ENCODE data around the gene KRT16.
"Not testable (repeated sequence)": the region's sequence is repeated elsewhere in the genome, so short reads cannot be mapped to it uniquely, and the experiment has no call there.

KRT16 gene

DNA sequence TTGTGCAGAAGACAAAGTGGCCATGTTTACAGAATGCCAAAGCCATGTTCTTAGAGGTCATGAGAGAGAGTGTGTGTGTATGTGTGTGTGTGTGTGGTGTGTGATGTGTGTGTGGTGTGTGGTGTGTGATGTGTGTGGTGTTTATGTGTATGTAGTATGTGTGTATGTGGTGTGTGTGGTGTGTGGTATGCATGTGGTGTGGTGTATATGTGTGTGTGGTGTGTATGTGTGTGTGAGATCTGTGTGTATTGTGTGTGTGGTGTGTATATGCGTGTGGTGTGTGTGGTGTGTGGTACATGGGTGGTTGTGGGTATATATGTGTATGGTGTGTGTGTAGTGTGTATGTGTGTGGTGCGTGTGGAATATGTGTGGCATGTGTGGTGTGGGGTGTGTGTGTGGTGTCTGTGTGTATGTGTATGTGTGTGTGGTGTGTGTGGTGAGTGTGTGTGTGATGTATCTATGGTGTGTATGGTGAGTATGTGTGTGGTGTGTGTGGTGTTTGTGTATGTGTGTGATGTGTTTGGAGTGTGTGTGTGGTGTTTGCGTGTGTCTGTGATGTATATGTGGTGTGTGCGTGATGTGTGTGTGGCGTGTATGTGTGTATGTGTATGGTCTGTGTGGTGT lies 20.0 kb upstream of the KRT16 start:
- no peaks in the 10 kb centered on the region for H3K9me3 ChIP-seq (ENCODE audit: control insufficient read depth, insufficient read depth, low read length)
- H3K27me3 ChIP-seq (ENCODE audit: control insufficient read depth, insufficient read depth, low read length), result no peaks in the 10 kb centered on the region
- 99% methylated on average over 5 of the region's 5 CpGs for WGBS (ENCODE audit: insufficient coverage, insufficient read length)
- H3K4me3 ChIP-seq (ENCODE audit: low read length), result no peak overlapping the region
- no peak for DNase-seq (ENCODE audit: low read depth, low spot score)
- no peaks in the 10 kb centered on the region for H3K36me3 ChIP-seq (ENCODE audit: control insufficient read depth, insufficient read depth, low read length)
- H3K27ac ChIP-seq (ENCODE audit: low read length), result no peak overlapping the region
- no peaks in the 10 kb centered on the region for H3K4me1 ChIP-seq (ENCODE audit: control insufficient read depth, insufficient read depth, low read length)

DNA sequence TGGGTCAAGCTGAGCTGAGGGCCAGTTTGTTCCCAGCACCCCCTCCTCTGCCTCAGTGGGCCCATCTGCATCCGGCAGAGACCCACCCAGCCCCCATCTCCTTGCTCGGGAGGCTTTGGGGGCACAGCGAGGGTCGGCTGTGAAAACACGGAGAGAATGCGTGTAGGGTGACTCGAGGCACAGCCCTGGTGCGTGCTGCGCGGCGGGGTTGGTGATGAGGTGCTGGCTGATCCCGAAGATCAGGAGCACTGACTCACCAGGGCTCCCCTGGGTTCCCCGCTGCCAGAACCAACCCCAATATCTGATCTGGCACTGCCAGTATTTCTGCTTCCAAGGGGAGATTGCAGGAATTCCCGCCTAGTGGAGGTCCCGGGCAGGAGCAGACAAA lies 19.3 kb upstream of the KRT16 start:
- Histone ChIP-seq H3K4me3 (ENCODE audit: low read length) (no peak overlapping the region), H3K36me3 (ENCODE audit: control insufficient read depth, insufficient read depth, low read length) (no peaks in the 10 kb centered on the region), H3K9me3 (ENCODE audit: control insufficient read depth, insufficient read depth, low read length) (no peaks in the 10 kb centered on the region), H3K4me1 (ENCODE audit: control insufficient read depth, insufficient read depth, low read length) (no peaks in the 10 kb centered on the region), H3K27ac (ENCODE audit: low read length) (no peak overlapping the region), H3K27me3 (ENCODE audit: control insufficient read depth, insufficient read depth, low read length) (no peaks in the 10 kb centered on the region)
- no CpG with 5 or more reads among the region's 15 CpGs for WGBS (ENCODE audit: insufficient coverage, insufficient read length)
- DNase-seq (ENCODE audit: low read depth, low spot score), result no peak

DNA sequence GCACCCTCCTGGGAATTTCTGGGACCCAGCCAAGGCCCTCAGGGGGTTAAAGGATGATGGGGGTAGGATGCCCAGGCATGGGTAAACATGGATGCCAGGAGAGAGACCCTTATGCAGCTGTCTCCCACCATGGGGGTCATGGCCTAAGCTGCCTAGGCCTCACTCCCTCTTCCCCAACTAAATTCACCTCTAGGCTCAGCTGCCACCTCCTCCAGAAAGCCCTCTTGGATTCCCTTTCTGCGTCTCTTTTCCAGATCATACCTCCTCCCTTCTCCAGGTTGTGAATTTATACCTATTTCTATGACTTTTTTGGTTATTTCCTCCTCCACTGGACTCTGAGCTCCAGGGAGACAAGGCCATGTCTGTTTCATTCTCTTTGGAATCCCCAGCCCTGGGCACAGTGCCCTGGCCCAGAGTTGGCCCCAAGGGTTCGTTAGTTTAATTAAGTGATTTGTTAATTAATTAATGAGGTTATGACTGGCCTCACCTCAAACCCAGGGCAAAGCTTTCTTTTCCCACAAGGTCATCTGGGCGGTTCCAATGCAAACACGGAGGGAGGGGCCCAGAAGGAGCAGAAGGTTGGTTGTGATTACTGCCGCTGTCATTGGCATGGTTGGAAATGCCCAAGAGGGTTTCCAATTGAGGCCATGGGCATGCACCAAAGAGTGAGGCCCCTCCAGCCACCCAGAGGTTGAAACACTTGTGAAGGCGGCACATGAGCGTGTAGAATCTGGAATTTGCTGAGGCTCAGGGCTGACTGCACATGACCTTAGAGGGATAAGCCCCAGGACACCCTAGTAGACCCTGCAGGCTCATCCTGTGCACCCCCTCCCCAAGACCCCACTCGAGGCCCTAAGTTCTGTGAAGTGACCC lies 18.7 kb upstream of the KRT16 start:
- Histone ChIP-seq H3K27me3 (ENCODE audit: control insufficient read depth, insufficient read depth, low read length) (no peaks in the 10 kb centered on the region), H3K27ac (ENCODE audit: low read length) (no peak overlapping the region), H3K36me3 (ENCODE audit: control insufficient read depth, insufficient read depth, low read length) (no peaks in the 10 kb centered on the region), H3K9me3 (ENCODE audit: control insufficient read depth, insufficient read depth, low read length) (no peaks in the 10 kb centered on the region), H3K4me3 (ENCODE audit: low read length) (no peak overlapping the region), H3K4me1 (ENCODE audit: control insufficient read depth, insufficient read depth, low read length) (no peaks in the 10 kb centered on the region)
- no CpG with 5 or more reads among the region's 8 CpGs for WGBS (ENCODE audit: insufficient coverage, insufficient read length)
- no peak for DNase-seq (ENCODE audit: low read depth, low spot score)

DNA sequence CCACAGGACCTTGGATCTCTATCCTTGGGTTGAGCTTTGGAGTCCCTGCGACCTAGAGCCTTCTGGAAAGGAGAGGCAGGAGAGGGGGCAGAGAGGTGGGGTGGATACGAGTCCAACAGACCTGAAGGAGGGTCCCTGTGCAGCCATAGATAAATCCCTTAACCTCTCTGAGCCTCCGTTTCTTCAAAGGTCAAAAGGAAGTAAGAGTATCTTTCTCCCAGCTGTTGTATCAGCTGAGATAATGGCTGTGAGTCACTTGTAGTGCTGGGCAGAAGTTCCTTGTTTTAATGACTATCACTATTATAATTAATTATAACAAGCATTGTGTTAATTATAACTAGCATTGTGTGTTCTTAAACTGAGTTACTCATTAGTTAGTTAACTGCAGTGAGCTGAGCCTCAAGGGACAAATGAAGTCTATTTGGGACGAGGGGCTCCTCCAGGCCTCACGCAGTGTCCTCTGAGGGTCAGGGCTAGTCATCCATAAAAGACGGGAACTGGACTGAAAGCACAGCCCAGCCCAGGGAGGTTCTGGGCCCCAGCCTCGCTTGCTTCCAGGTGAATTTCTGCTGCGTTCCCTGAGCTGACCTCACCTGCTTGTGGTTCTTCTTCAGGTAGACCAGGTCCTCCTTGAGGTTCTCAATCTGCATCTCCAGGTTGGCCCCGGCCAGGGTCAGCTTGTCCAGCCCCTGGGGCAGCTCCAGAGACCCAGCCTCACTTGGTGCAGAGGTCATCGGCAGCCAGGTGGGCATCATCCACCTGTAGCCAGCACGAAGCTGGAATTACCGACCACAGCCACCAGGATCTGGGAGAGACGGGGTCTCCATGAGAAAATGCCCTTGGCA lies 17.5 kb upstream of the KRT16 start:
- no peak for DNase-seq (ENCODE audit: low read depth, low spot score)
- no CpG with 5 or more reads among the region's 13 CpGs for WGBS (ENCODE audit: insufficient coverage, insufficient read length)

DNA sequence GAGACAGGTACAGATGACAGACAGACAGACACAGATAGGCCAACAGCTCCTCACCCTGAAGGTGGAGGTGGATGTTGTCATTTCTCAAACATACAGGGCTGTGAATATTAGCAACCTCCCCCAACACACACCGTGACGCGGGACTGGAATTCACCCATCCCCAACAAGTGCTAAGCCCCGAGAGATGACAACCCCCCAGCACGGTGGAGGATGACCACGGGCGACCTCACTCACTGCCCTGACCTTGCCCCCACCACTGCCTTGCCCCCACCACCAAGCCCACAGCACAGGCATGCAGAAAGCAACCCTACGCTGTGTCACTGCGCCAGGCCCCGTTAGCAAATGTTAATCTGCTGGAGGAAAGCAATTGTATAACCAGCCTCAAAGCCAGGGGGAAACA lies 16.7 kb upstream of the KRT16 start:
- H3K27ac ChIP-seq (ENCODE audit: low read length), result no peak overlapping the region
- no peak overlapping the region for H3K4me3 ChIP-seq (ENCODE audit: low read length)
- WGBS (ENCODE audit: insufficient coverage, insufficient read length), result no CpG with 5 or more reads among the region's 10 CpGs
- no peaks in the 10 kb centered on the region for H3K9me3 ChIP-seq (ENCODE audit: control insufficient read depth, insufficient read depth, low read length)
- H3K4me1 ChIP-seq (ENCODE audit: control insufficient read depth, insufficient read depth, low read length), result no peaks in the 10 kb centered on the region; the same call in 1 of the 2 replicates
- no peaks in the 10 kb centered on the region for H3K36me3 ChIP-seq (ENCODE audit: control insufficient read depth, insufficient read depth, low read length)
- no peak for DNase-seq (ENCODE audit: low read depth, low spot score)
- H3K27me3 ChIP-seq (ENCODE audit: control insufficient read depth, insufficient read depth, low read length), result no peaks in the 10 kb centered on the region

More for the DNA sequence above, 17.5 kb upstream of the KRT16 start:
- H3K4me3 ChIP-seq (ENCODE audit: low read length), result no peak overlapping the region
- no peaks in the 10 kb centered on the region for H3K9me3 ChIP-seq (ENCODE audit: control insufficient read depth, insufficient read depth, low read length)
- H3K4me1 ChIP-seq (ENCODE audit: control insufficient read depth, insufficient read depth, low read length), result no peaks in the 10 kb centered on the region
- H3K27me3 ChIP-seq (ENCODE audit: control insufficient read depth, insufficient read depth, low read length), result no peaks in the 10 kb centered on the region
- H3K36me3 ChIP-seq (ENCODE audit: control insufficient read depth, insufficient read depth, low read length), result no peaks in the 10 kb centered on the region
- H3K27ac ChIP-seq (ENCODE audit: low read length), result no peak overlapping the region

DNA sequence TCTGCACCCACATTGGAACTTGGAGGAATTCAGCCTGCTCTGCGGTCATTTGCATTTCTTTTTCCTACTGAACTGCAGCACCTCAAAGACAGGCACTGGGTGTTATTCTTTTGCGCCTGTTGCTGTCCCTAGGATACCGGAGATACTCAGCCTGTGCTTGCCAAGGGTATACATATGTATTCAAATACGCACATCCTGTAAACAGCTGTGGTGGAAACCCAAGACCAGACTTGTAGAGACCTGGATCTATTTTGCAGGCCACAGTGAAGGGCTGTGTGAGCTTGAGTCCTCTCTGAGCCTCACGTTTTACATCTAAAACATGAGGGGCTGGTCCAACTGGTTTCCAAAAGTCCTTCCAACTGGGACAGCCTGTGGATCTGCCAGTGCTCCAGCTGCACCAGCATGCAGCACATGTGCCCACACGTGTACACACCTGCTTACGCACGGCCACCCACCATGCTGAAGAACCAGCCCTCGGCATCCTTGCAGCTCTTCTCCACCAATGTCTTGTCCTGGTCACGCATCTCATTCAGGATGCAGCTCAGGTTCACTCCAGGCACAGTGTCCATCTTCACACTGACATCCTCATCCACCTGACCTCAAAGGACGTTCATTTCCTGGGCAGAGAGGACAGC lies 16.2 kb upstream of the KRT16 start:
- no CpG with 5 or more reads among the region's 11 CpGs for WGBS (ENCODE audit: insufficient coverage, insufficient read length)
- DNase-seq (ENCODE audit: low read depth, low spot score); H3K4me3 ChIP-seq (ENCODE audit: low read length); H3K9me3 ChIP-seq (ENCODE audit: control insufficient read depth, insufficient read depth, low read length); H3K27ac ChIP-seq (ENCODE audit: low read length); H3K36me3 ChIP-seq (ENCODE audit: control insufficient read depth, insufficient read depth, low read length); H3K4me1 ChIP-seq (ENCODE audit: control insufficient read depth, insufficient read depth, low read length); H3K27me3 ChIP-seq (ENCODE audit: control insufficient read depth, insufficient read depth, low read length): not testable (repeated sequence)

GRCh38 chr17:41628073-41628370 lies 15.5 kb upstream of the KRT16 start:
- not testable (repeated sequence) for H3K4me1 ChIP-seq (ENCODE audit: control insufficient read depth, insufficient read depth, low read length); DNase-seq (ENCODE audit: low read depth, low spot score); H3K27ac ChIP-seq (ENCODE audit: low read length); H3K27me3 ChIP-seq (ENCODE audit: control insufficient read depth, insufficient read depth, low read length); H3K36me3 ChIP-seq (ENCODE audit: control insufficient read depth, insufficient read depth, low read length); H3K4me3 ChIP-seq (ENCODE audit: low read length); H3K9me3 ChIP-seq (ENCODE audit: control insufficient read depth, insufficient read depth, low read length)
- no CpG with 5 or more reads among the region's 1 CpG for WGBS (ENCODE audit: insufficient coverage, insufficient read length)

DNA sequence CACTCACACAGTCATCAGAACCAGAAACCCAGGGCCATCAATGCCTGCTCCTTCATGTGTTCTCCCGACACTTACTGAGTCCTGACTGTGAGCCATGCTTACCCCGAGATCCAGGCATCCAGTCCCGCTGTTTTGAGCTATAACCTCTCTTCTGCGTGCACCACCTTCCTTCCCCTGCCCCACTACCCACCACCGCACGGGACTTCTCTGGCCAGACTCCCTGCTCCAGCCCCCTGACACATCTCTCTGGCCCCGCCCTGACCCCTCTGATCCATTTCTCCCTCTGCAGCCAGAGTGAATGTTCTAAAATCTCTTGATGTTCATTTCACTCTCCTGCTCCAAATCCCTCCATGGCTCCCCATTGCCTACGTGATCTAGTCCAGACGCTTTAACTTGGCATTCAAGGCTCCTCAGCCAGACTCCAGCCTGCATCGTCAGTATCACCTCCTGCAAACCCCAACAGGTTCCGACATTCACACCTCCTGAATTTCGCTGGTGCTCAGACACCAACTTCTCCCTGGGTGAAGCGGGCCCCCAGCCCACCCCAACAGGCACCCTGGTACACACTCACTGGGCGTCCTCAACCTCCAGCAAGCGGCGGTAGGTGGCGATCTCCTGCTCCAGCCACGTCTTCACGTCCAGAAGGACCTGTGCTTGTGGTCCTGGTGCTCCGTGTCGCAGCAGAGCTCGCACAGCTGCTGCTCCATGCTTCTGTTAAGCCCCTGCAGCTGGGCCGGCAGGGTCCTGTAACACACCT lies 14.9 kb upstream of the KRT16 start:
- no peak overlapping the region for H3K4me3 ChIP-seq (ENCODE audit: low read length)
- no peaks in the 10 kb centered on the region for H3K9me3 ChIP-seq (ENCODE audit: control insufficient read depth, insufficient read depth, low read length)
- no peak for DNase-seq (ENCODE audit: low read depth, low spot score)
- H3K27me3 ChIP-seq (ENCODE audit: control insufficient read depth, insufficient read depth, low read length), result no peaks in the 10 kb centered on the region
- no peaks in the 10 kb centered on the region for H3K36me3 ChIP-seq (ENCODE audit: control insufficient read depth, insufficient read depth, low read length)
- H3K4me1 ChIP-seq (ENCODE audit: control insufficient read depth, insufficient read depth, low read length), result no peaks in the 10 kb centered on the region; the same call in 1 of the 2 replicates
- no CpG with 5 or more reads among the region's 23 CpGs for WGBS (ENCODE audit: insufficient coverage, insufficient read length)
- H3K27ac ChIP-seq (ENCODE audit: low read length), result no peak overlapping the region

DNA sequence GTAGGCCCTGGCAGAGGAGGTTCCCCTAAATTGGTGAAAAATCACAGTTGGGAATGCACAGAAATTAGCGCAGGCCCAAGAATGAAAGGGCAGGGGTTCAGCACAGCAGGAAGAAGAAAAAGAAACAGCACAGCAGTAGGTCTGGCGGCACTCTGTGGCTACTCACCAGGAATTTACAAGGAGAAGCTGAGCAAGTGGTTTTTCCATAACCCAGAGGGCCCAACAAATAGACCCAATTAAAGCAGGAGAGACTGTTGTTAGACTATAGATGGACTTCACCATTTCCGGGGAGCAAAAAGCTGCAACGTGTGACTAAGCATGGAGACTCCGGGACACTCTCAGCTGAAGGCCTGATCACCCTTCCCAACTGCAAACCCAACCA lies 14.3 kb upstream of the KRT16 start:
- H3K27me3 ChIP-seq (ENCODE audit: control insufficient read depth, insufficient read depth, low read length); H3K9me3 ChIP-seq (ENCODE audit: control insufficient read depth, insufficient read depth, low read length); H3K4me1 ChIP-seq (ENCODE audit: control insufficient read depth, insufficient read depth, low read length); DNase-seq (ENCODE audit: low read depth, low spot score); H3K27ac ChIP-seq (ENCODE audit: low read length); H3K36me3 ChIP-seq (ENCODE audit: control insufficient read depth, insufficient read depth, low read length); H3K4me3 ChIP-seq (ENCODE audit: low read length): not testable (repeated sequence)
- WGBS (ENCODE audit: insufficient coverage, insufficient read length), result no CpG with 5 or more reads among the region's 5 CpGs

Measured in iPS DF 6.9 (cell line).